Hepatocyte (in vitro differentiated cells): ENCODE data around the gene WDFY4. TPM values are rescaled to one million over a fixed set of nuclear protein-coding genes. Genes with fewer than 3 reads are reported as not detected.

Source experiments
- DNase-seq: peaks from one replicate; pipeline ENCODE4 v3.0.0-alpha.2; 2016; ENCODE audit warnings: low spot score
- H2AFZ ChIP-seq: fragments of 200-600 bp; sonication (generic); 2 replicates; pipeline ENCODE4 v1.6.0; 2016; ENCODE audit warnings: antibody characterized with exemption, mild to moderate bottlenecking
- H3K27ac ChIP-seq: fragments of 200-600 bp; sonication (generic); 2 replicates; pipeline ENCODE4 v1.5.1; 2016; ENCODE audit warnings: mild to moderate bottlenecking
- H3K27me3 ChIP-seq: fragments of 200-600 bp; sonication (generic); 2 replicates; pipeline ENCODE4 v1.6.1; 2016
- H3K36me3 ChIP-seq: fragments of 200-600 bp; sonication (generic); replicated peaks from 2 replicates; pipeline ENCODE4 v1.5.1; 2016; ENCODE audit warnings: low read depth; ENCODE audit not compliant: insufficient read depth
- H3K4me1 ChIP-seq: fragments of 200-600 bp; sonication (generic); 2 replicates; pipeline ENCODE4 v1.5.1; 2016; ENCODE audit warnings: mild to moderate bottlenecking, moderate library complexity; ENCODE audit not compliant: insufficient read depth
- H3K4me2 ChIP-seq: fragments of 200-600 bp; sonication (generic); 2 replicates; pipeline ENCODE4 v1.6.0; 2016
- H3K4me3 ChIP-seq: fragments of 200-600 bp; sonication (generic); 2 replicates; pipeline ENCODE4 v1.5.1; 2016; ENCODE audit warnings: mild to moderate bottlenecking
- H3K79me2 ChIP-seq: fragments of 200-600 bp; sonication (generic); 2 replicates; pipeline ENCODE4 v1.6.0; 2017; ENCODE audit warnings: mild to moderate bottlenecking
- H3K9me2 ChIP-seq: fragments of 200-600 bp; sonication (generic); replicated peaks from 2 replicates; pipeline ENCODE4 v1.6.0; 2017; ENCODE audit warnings: mild to moderate bottlenecking; ENCODE audit not compliant: insufficient read depth
- H3K9me3 ChIP-seq: fragments of 200-600 bp; sonication (generic); 2 replicates; pipeline ENCODE4 v1.5.1; 2016; ENCODE audit warnings: low read depth, mild to moderate bottlenecking
- H4K20me1 ChIP-seq: fragments of 200-600 bp; sonication (generic); 2 replicates; pipeline ENCODE4 v1.6.0; 2016; ENCODE audit warnings: mild to moderate bottlenecking; ENCODE audit not compliant: insufficient read depth, poor library complexity, severe bottlenecking
- CTCF ChIP-seq: fragments of 200-600 bp; sonication (generic); IDR thresholded peaks from 2 replicates; pipeline ENCODE4 v1.5.1; 2016; ENCODE audit warnings: antibody characterized with exemption, mild to moderate bottlenecking; ENCODE audit not compliant: poor library complexity
- EZH2phosphoT487 ChIP-seq: fragments of 200-600 bp; sonication (generic); IDR thresholded peaks from one replicate; pipeline ENCODE4 v1.6.1; 2018; ENCODE audit warnings: antibody characterized with exemption, mild to moderate bottlenecking, low read depth, moderate library complexity; ENCODE audit not compliant: unreplicated experiment, severe bottlenecking
- WGBS: methylation state at CpG from one replicate; pipeline ENCODE4 v1.1.6; 2016; ENCODE audit warnings: low lambda C conversion rate; ENCODE audit errors: missing lambda C conversion rate; 5-methylcytosine and 5-hydroxymethylcytosine counted together
- microRNA-seq: library from miRNA; unstranded; fragments of <30 nt; microRNA quantifications from one replicate; pipeline ENCODE4, GENCODE V29; 2017
- polyA plus RNA-seq: library from polyadenylated mRNA; unstranded; fragments of >200 nt; fragmentation: Nextera tagmentation; extraction: Ambion mirVana; gene quantifications from 2 replicates; pipeline ENCODE4 v1.2.1, GENCODE V29; 2016
- small RNA-seq: library from RNA; depleted of rRNA; stranded (forward); fragments of <200 nt; gene quantifications from one replicate; pipeline ENCODE3, GENCODE V24; 2014
- total RNA-seq: library from RNA; depleted of rRNA; stranded (reverse); fragments of >200 nt; gene quantifications from 2 replicates; pipeline ENCODE4 v1.2.3, GENCODE V29; 2014

Gene WDFY4
- total and polyA plus RNA-seq, 2 experiments from 2014 or later = 0.43 to 0.91 TPM

- no peaks in the 10 kb centered on the region for H3K9me3 ChIP-seq
- DNase-seq = no peak
- H3K27me3 ChIP-seq = no peaks in the 10 kb centered on the region
- H3K36me3 ChIP-seq = no peaks in the 10 kb centered on the region
- no peaks in the 10 kb centered on the region for H3K4me1 ChIP-seq
- H2AFZ ChIP-seq = no peak overlapping the region
- H3K9me2 ChIP-seq = no peaks in the 10 kb centered on the region
- no peak overlapping the region for H3K4me3 ChIP-seq
- no peaks in the 10 kb centered on the region for H3K79me2 ChIP-seq
- no peak overlapping the region for H3K27ac ChIP-seq
- 92% methylated on average over 1 of the region's 1 CpG for WGBS
- no peak overlapping the region for H3K4me2 ChIP-seq
- no peaks in the 10 kb centered on the region for H4K20me1 ChIP-seq
- TF ChIP-seq CTCF (no peak), EZH2phosphoT487 (no peak)
Measured at GRCh38 chr10:49029666-49030065, 345.0 kb downstream of the WDFY4 start.

Small RNA genes within 50 kb of the gene (microRNA-seq; reads per million reads assigned to microRNA genes)
- gene MIR4294 = not detected

Small RNA genes within 50 kb of the gene (small RNA-seq; reads per million reads assigned to genes)
- not detected for gene MIR4294

Other genes with a start within 250 kb of the WDFY4 start
- gene ARHGAP22, start 79.8 kb upstream of the WDFY4 start, total RNA-seq = 0.52 and 1.8 TPM in 2 replicates
- gene ARHGAP22, start 79.8 kb upstream of the WDFY4 start, polyA plus RNA-seq = 1.7 and 4.1 TPM in 2 replicates